Hepatocyte (in vitro differentiated cells): ENCODE measurements around the gene WDFY1.

Experiments used
- EZH2 ChIP-seq: fragments of 200-600 bp; sonication (generic); IDR thresholded peaks from 2 replicates; pipeline ENCODE4 v1.6.1; 2016; ENCODE audit warnings: antibody characterized with exemption, mild to moderate bottlenecking, borderline replicate concordance
- EZH2phosphoT487 ChIP-seq: fragments of 200-600 bp; sonication (generic); IDR thresholded peaks from one replicate; pipeline ENCODE4 v1.6.1; 2018; ENCODE audit warnings: antibody characterized with exemption, mild to moderate bottlenecking, low read depth, moderate library complexity; ENCODE audit not compliant: unreplicated experiment, severe bottlenecking
- TF ChIP-seq, protein P1 (sequence below): fragments of 200-600 bp; sonication (generic); IDR thresholded peaks from 2 replicates; pipeline ENCODE4 v1.5.1; 2016; ENCODE audit warnings: antibody characterized with exemption, mild to moderate bottlenecking; ENCODE audit not compliant: poor library complexity

DNA sequence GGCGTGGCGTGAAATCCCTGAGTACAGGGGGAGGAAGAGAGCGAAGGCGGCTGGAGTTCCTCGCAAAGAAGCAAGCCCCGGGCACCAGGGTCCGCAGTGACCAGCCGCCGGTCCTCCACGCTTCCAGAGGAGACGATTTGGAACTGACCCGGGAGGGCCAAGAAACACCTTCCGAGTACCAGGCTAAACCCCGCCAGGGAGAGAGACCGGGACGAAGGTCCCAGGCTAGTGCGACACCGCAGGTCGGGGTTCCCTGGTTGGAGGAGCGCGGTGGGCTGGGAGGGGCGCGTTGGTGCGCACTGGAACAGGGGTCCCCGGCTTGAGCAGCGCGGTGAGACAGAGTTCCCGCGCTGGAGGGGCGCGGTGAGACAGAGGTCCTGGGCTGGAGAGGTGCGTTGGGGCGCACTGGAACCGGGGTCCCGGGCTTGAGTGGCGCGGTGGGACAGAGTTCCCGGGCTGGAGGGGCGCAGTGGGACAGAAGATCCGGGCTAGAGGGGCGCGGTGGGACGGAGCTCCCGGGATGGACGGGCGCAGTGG, 901 bp downstream of the WDFY1 start:
- TF ChIP-seq EZH2 (no peak), EZH2phosphoT487 (no peak)
- TF ChIP-seq, protein P1, sequence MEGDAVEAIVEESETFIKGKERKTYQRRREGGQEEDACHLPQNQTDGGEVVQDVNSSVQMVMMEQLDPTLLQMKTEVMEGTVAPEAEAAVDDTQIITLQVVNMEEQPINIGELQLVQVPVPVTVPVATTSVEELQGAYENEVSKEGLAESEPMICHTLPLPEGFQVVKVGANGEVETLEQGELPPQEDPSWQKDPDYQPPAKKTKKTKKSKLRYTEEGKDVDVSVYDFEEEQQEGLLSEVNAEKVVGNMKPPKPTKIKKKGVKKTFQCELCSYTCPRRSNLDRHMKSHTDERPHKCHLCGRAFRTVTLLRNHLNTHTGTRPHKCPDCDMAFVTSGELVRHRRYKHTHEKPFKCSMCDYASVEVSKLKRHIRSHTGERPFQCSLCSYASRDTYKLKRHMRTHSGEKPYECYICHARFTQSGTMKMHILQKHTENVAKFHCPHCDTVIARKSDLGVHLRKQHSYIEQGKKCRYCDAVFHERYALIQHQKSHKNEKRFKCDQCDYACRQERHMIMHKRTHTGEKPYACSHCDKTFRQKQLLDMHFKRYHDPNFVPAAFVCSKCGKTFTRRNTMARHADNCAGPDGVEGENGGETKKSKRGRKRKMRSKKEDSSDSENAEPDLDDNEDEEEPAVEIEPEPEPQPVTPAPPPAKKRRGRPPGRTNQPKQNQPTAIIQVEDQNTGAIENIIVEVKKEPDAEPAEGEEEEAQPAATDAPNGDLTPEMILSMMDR = no peak
